PC-9 (cell line): ENCODE data around the gene GHR. TPM values are rescaled to one million over a fixed set of nuclear protein-coding genes. Genes with fewer than 3 reads are reported as not detected.

Experiments used
- BruUV-seq: library from RNA; stranded (reverse); fragments of 400-500 nt; replicated peaks from 2 replicates; lab custom pipeline; 2021; lab: Mats Ljungman, UMichigan
- CTCF ChIA-PET: fragments of 300-600 bp; sonication (Branson Sonifier 250); formaldehyde crosslinking; loops from one replicate; lab custom pipeline; 2022; ENCODE audit warnings: antibody characterized with exemption; lab: Charles Lee
- POLR2A ChIA-PET: fragments of 300-600 bp; sonication (Branson Sonifier 250); formaldehyde crosslinking; loops from one replicate; lab custom pipeline; 2022; ENCODE audit warnings: antibody characterized with exemption; ENCODE audit not compliant: unreplicated experiment; lab: Charles Lee
- DNase-seq, 2 experiments: peaks; one replicate each; pipeline versions ENCODE4 v3.0.0 to v3.0.0-alpha.2; 2015 to 2022; ENCODE audit warnings: mixed read lengths in 1 of 2
- H2AFZ ChIP-seq: fragments of 200-600 bp; sonication (generic); 2 replicates; pipeline ENCODE4 v1.8.1; 2017; ENCODE audit warnings: antibody characterized with exemption
- H3F3A ChIP-seq: fragments of 200-600 bp; sonication (generic); 2 replicates; pipeline ENCODE4 v1.8.1; 2017; ENCODE audit warnings: antibody characterized with exemption, mild to moderate bottlenecking, low read depth; ENCODE audit not compliant: insufficient read depth
- H3K27ac ChIP-seq: fragments of 200-600 bp; sonication (generic); 2 replicates; pipeline ENCODE4 v1.6.1; 2016; ENCODE audit warnings: mixed run types
- H3K27me3 ChIP-seq: fragments of 200-600 bp; sonication (generic); 2 replicates; pipeline ENCODE4 v1.6.1; 2016; ENCODE audit warnings: low read depth, mixed run types; ENCODE audit not compliant: insufficient read depth
- H3K36me3 ChIP-seq: fragments of 200-600 bp; sonication (generic); 2 replicates; pipeline ENCODE4 v1.6.1; 2016; ENCODE audit warnings: low read depth, mixed run types
- H3K4me1 ChIP-seq: fragments of 200-600 bp; sonication (generic); replicated peaks from 2 replicates; pipeline ENCODE4 v1.6.1; 2016; ENCODE audit warnings: mixed run types; ENCODE audit not compliant: insufficient read depth
- H3K4me2 ChIP-seq: fragments of 200-600 bp; sonication (generic); 2 replicates; pipeline ENCODE4 v1.6.1; 2017; ENCODE audit warnings: mixed run types
- H3K4me3 ChIP-seq: fragments of 200-600 bp; sonication (generic); 2 replicates; pipeline ENCODE4 v1.6.1; 2016; ENCODE audit warnings: mixed run types
- H3K79me2 ChIP-seq: fragments of 200-600 bp; sonication (generic); 2 replicates; pipeline ENCODE4 v1.6.1; 2017; ENCODE audit warnings: low read depth, mixed run types
- H3K9me2 ChIP-seq: fragments of 200-600 bp; sonication (generic); 2 replicates; pipeline ENCODE4 v1.8.1; 2017; ENCODE audit warnings: mild to moderate bottlenecking; ENCODE audit not compliant: insufficient read depth
- H3K9me3 ChIP-seq: fragments of 200-600 bp; sonication (generic); 2 replicates; pipeline ENCODE4 v1.8.1; 2016; ENCODE audit warnings: low read depth; ENCODE audit not compliant: insufficient read depth
- H4K20me1 ChIP-seq: fragments of 200-600 bp; sonication (generic); 2 replicates; pipeline ENCODE4 v1.8.1; 2017; ENCODE audit not compliant: insufficient read depth
- EZH2 ChIP-seq: fragments of 200-600 bp; sonication (generic); IDR thresholded peaks from 2 replicates; pipeline ENCODE4 v1.8.0; 2017; ENCODE audit warnings: antibody characterized with exemption, low read depth
- intact Hi-C: fragments of 100-400 bp; cut with micrococcal nuclease; formaldehyde crosslinking; loops from one replicate; pipeline ENCODE4 v1.10.0; 2022; ENCODE audit not compliant: unreplicated experiment
- total RNA-seq: library from RNA; stranded (reverse); gene quantifications from 2 replicates; pipeline ENCODE4 v1.2.3, GENCODE V29; 2021
- TF ChIP-seq, protein P1 (sequence below): fragments of 200-600 bp; sonication (generic); conservative IDR thresholded peaks from 2 replicates; pipeline ENCODE4 v1.6.1; 2017; ENCODE audit warnings: mixed run types, antibody characterized with exemption, mild to moderate bottlenecking, moderate library complexity

GHR gene
- total RNA-seq, 1 experiment from 2014 or later: not detected

DNA sequence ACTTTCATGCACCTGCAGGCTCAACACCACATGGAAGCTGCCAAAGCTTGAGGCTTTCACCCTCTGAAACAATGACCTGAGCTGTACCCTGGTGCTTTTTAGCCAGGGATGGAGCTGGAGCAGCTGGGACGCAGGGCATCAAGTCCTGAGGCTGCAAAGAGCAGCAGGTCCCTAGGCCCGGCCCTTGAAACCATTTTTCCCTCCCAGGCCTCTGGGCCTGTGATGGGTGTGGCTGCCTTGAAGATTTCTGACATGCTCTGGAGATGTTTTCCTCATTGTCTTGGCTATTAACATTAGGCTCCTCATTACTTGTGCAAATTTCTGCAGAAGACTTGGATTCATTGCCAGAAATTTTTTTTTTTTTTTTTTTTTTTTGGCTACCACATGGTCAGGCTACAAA, 30.3 kb upstream of the GHR start:
- BruUV-seq: no TSS peak
- no peaks in the 10 kb centered on the region for H3F3A ChIP-seq
- H3K27ac ChIP-seq: no peak overlapping the region
- H3K4me3 ChIP-seq: no peak overlapping the region
- ChIA-PET POLR2A (no interaction called here), CTCF (no interaction called here)
- intact Hi-C loops: no loop called here
- H3K79me2 ChIP-seq: no peaks in the 10 kb centered on the region
- TF ChIP-seq EZH2: no peak
- TF ChIP-seq, protein P1, sequence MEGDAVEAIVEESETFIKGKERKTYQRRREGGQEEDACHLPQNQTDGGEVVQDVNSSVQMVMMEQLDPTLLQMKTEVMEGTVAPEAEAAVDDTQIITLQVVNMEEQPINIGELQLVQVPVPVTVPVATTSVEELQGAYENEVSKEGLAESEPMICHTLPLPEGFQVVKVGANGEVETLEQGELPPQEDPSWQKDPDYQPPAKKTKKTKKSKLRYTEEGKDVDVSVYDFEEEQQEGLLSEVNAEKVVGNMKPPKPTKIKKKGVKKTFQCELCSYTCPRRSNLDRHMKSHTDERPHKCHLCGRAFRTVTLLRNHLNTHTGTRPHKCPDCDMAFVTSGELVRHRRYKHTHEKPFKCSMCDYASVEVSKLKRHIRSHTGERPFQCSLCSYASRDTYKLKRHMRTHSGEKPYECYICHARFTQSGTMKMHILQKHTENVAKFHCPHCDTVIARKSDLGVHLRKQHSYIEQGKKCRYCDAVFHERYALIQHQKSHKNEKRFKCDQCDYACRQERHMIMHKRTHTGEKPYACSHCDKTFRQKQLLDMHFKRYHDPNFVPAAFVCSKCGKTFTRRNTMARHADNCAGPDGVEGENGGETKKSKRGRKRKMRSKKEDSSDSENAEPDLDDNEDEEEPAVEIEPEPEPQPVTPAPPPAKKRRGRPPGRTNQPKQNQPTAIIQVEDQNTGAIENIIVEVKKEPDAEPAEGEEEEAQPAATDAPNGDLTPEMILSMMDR: no peak
- no peaks in the 10 kb centered on the region for H4K20me1 ChIP-seq
- H3K9me3 ChIP-seq: no peaks in the 10 kb centered on the region
- H3K9me2 ChIP-seq: no peaks in the 10 kb centered on the region
- H3K4me2 ChIP-seq: no peak overlapping the region
- H3K36me3 ChIP-seq: no peaks in the 10 kb centered on the region
- peak in 1 of 2 experiments; percentile 12 for DNase-seq
- no peaks in the 10 kb centered on the region for H3K27me3 ChIP-seq
- no peaks in the 10 kb centered on the region for H3K4me1 ChIP-seq
- H2AFZ ChIP-seq: no peak overlapping the region

DNA sequence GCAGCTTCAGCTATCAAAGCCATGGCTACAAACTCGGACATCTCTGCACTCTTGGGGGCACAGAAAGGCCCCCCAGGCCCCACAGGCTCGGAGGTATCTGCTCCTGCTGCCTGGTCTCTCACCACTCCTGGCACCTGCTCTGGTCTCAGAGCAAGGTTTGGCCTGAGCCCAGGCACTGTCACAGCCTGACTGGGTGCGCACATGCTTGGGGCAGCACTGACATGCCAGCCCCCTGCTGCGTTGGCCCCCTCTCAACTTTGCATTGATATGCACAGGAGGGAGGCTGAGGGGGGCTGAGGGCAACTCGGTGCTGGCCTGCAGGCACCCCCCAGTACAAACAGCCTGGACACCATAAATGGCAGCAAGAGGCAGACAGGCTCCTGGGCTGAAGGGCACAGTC, 27.1 kb upstream of the GHR start:
- POLR2A ChIA-PET: no interaction called here
- H3K4me2 ChIP-seq: no peak overlapping the region
- H3K9me2 ChIP-seq: no peaks in the 10 kb centered on the region; the same call in 1 of the 2 replicates
- H4K20me1 ChIP-seq: no peaks in the 10 kb centered on the region
- H2AFZ ChIP-seq: no peak overlapping the region
- no peaks in the 10 kb centered on the region for H3K9me3 ChIP-seq
- no peaks in the 10 kb centered on the region for H3K4me1 ChIP-seq
- no peaks in the 10 kb centered on the region for H3K27me3 ChIP-seq
- intact Hi-C loops: no loop called here
- BruUV-seq: no TSS peak
- no peaks in the 10 kb centered on the region for H3F3A ChIP-seq
- H3K36me3 ChIP-seq: no peaks in the 10 kb centered on the region
- no peaks in the 10 kb centered on the region for H3K79me2 ChIP-seq
- DNase-seq: no peak
- no peak for TF ChIP-seq EZH2
- TF ChIP-seq, protein P1: no peak
- H3K4me3 ChIP-seq: no peak overlapping the region
- CTCF ChIA-PET: no interaction called here
- no peak overlapping the region for H3K27ac ChIP-seq

DNA sequence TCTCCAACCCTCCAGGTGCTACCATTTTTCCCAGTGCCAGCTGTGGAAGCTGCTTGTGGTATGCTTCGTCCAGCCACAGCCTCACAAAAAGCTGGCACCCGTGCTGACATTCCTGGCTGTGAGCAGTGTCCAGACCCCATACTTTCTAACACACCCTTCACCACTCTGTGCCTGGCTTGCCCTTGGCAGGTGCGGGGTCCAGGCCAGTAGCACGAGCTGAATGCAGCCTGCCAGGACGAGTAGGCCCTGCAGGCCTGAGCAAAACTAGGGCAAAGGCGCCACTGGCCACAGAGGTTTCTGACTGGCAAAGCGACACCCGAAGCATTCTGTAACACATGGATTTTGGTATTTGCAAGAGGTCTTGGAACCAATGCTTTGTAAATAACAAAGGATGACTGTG, 26.0 kb upstream of the GHR start:
- H3K27ac ChIP-seq: no peak overlapping the region
- no peaks in the 10 kb centered on the region for H3K36me3 ChIP-seq
- H4K20me1 ChIP-seq: no peaks in the 10 kb centered on the region
- no peaks in the 10 kb centered on the region for H3K79me2 ChIP-seq
- TF ChIP-seq EZH2: no peak
- TF ChIP-seq, protein P1: no peak
- no peak for DNase-seq
- no peaks in the 10 kb centered on the region for H3K27me3 ChIP-seq
- ChIA-PET CTCF (no interaction called here), POLR2A (interaction anchor here (0.5 to 0.6 kb wide), 2 partner anchors 57 to 96 kb away, joined by 3 to 4 read pairs; no protein-coding TSS in a partner anchor)
- no peaks in the 10 kb centered on the region; the same call in 1 of the 2 replicates for H3K9me2 ChIP-seq
- no peak overlapping the region for H3K4me2 ChIP-seq
- H3K9me3 ChIP-seq: no peaks in the 10 kb centered on the region
- intact Hi-C loops: no loop called here
- no peak overlapping the region; the same call in 1 of the 2 replicates for H2AFZ ChIP-seq
- BruUV-seq: no TSS peak
- no peak overlapping the region for H3K4me3 ChIP-seq
- H3K4me1 ChIP-seq: no peaks in the 10 kb centered on the region
- H3F3A ChIP-seq: no peaks in the 10 kb centered on the region
